HepG2 (cell line): Measurements from ENCODE around the gene TET3. TPM values are rescaled to one million over a fixed set of nuclear protein-coding genes. Genes with fewer than 3 reads are reported as not detected.

ENCODE experiments used
- ADNP ChIP-seq: sonication (generic); formaldehyde crosslinking; IDR thresholded peaks from 2 replicates; pipeline ENCODE4 v1.4.0; 2020; ENCODE audit warnings: missing genetic modification reagents
- CEBPG ChIP-seq: IDR thresholded peaks from 2 replicates; pipeline ENCODE4 v1.6.1; 2016
- EEA1 ChIP-seq: sonication (generic); formaldehyde crosslinking; IDR thresholded peaks from 2 replicates; pipeline ENCODE4 v1.5.1; 2020; ENCODE audit warnings: mild to moderate bottlenecking, missing genetic modification reagents, borderline replicate concordance
- IKZF5 ChIP-seq: IDR thresholded peaks from 2 replicates; pipeline ENCODE4 v1.6.1; 2018; ENCODE audit warnings: missing genetic modification reagents, mild to moderate bottlenecking, missing compliant biosample characterization
- KDM3A ChIP-seq: IDR thresholded peaks from 2 replicates; pipeline ENCODE4 v1.6.1; 2018; ENCODE audit warnings: low read depth, missing compliant biosample characterization
- POLR2G ChIP-seq: fragments of 200-400 bp; formaldehyde crosslinking; IDR thresholded peaks from 2 replicates; pipeline ENCODE4 v1.6.1; 2018; ENCODE audit warnings: mild to moderate bottlenecking, low read depth, low read length, moderate library complexity
- SAP130 ChIP-seq: IDR thresholded peaks from 2 replicates; pipeline ENCODE4 v1.6.1; 2016; ENCODE audit warnings: low read depth
- SNRNP70 ChIP-seq: fragments of 200-400 bp; formaldehyde crosslinking; IDR thresholded peaks from 2 replicates; pipeline ENCODE4 v1.6.1; 2017; ENCODE audit warnings: mild to moderate bottlenecking, low read depth, low read length, moderate library complexity
- TEAD3 ChIP-seq: optimal IDR thresholded peaks from 2 replicates; pipeline ENCODE3; 2016; ENCODE audit warnings: borderline replicate concordance
- UBTF ChIP-seq: sonication (generic); formaldehyde crosslinking; IDR thresholded peaks from 2 replicates; pipeline ENCODE4 v1.4.0; 2020; ENCODE audit warnings: mild to moderate bottlenecking, missing genetic modification reagents
- XRCC5 ChIP-seq: fragments of 200-400 bp; formaldehyde crosslinking; optimal IDR thresholded peaks from 2 replicates; pipeline ENCODE3; 2017; ENCODE audit warnings: mild to moderate bottlenecking, low read length
- ZBTB44 ChIP-seq: sonication (generic); formaldehyde crosslinking; IDR thresholded peaks from 2 replicates; pipeline ENCODE4 v1.4.0; 2020; ENCODE audit warnings: missing genetic modification reagents
- ZNF17 ChIP-seq: sonication (generic); formaldehyde crosslinking; IDR thresholded peaks from 2 replicates; pipeline ENCODE4 v1.5.0; 2020; ENCODE audit warnings: mild to moderate bottlenecking, missing genetic modification reagents
- ZNF253 ChIP-seq: sonication (generic); formaldehyde crosslinking; IDR thresholded peaks from 2 replicates; pipeline ENCODE4 v1.8.0; 2022; ENCODE audit warnings: mild to moderate bottlenecking, missing genetic modification reagents, borderline replicate concordance
- ZNF546 ChIP-seq: sonication (generic); formaldehyde crosslinking; conservative IDR thresholded peaks from 2 replicates; pipeline ENCODE4 v1.8.1; 2023; ENCODE audit warnings: mild to moderate bottlenecking, missing genetic modification reagents
- ZNF713 ChIP-seq: sonication (generic); formaldehyde crosslinking; IDR thresholded peaks from 2 replicates; pipeline ENCODE4 v1.4.0; 2020; ENCODE audit warnings: mild to moderate bottlenecking, missing genetic modification reagents
- ZNF782 ChIP-seq: sonication (generic); formaldehyde crosslinking; IDR thresholded peaks from 2 replicates; pipeline ENCODE4 v1.4.0; 2020; ENCODE audit warnings: missing genetic modification reagents, mild to moderate bottlenecking, borderline replicate concordance
- ZNF891 ChIP-seq: sonication (generic); formaldehyde crosslinking; IDR thresholded peaks from 2 replicates; pipeline ENCODE4 v1.5.0; 2020; ENCODE audit warnings: mild to moderate bottlenecking, missing genetic modification reagents
- polyA plus RNA-seq, 8 experiments: library from polyadenylated mRNA; depleted of rRNA in 3 of 8; stranded (reverse) in 7 of 8; unstranded in 1 of 8; fragments of >200 nt; fragmentation: Illumina TruSeq in 4 of 8; extraction: Trizol in 4 of 8; gene quantifications; 2 replicates each; pipeline versions ENCODE4 v1.2.1 to v1.2.3, GENCODE V29; 2011 to 2016; ENCODE audit warnings: low read depth in 4 of 8, missing spikeins in 1 of 8, mixed read lengths in 1 of 8; ENCODE audit not compliant: insufficient read depth in 1 of 8
- total RNA-seq, 5 experiments: library from RNA; depleted of rRNA; stranded (reverse); fragments of >200 nt; fragmentation: Illumina TruSeq; extraction: Trizol; gene quantifications; 2 replicates each; pipeline ENCODE4 v1.2.3, GENCODE V29; 2016; ENCODE audit warnings: low read depth in 1 of 5

The TET3 gene
- total and polyA plus RNA-seq, 2 of the 13 experiments (the other 11 are each of a cell fraction or from before 2014, with no cell fraction given) = 4.3 to 6.8 TPM

- TF ChIP-seq EEA1 (CRISPR knock-in tag) (peak; percentile 54; the same call in 1 of the 2 replicates), POLR2G (peak; percentile 51), SNRNP70 (no peak), ZNF782 (CRISPR knock-in tag) (no peak), CEBPG (0 out of 2 replicates have a peak, but pooled peaks have one; percentile 3), ZNF546 (0 out of 2 replicates have a peak, but pooled peaks have one; percentile 55), KDM3A (CRISPR knock-in tag) (no peak), ZNF891 (CRISPR knock-in tag) (peak; percentile 68), ZNF253 (CRISPR knock-in tag) (no peak; the same call in 1 of the 2 replicates), UBTF (CRISPR knock-in tag) (no peak), TEAD3 (CRISPR knock-in tag) (peak; percentile 61), ZBTB44 (CRISPR knock-in tag) (0 out of 2 replicates have a peak, but pooled peaks have one; percentile 61), ADNP (CRISPR knock-in tag) (no peak), ZNF713 (no peak), XRCC5 (peak; percentile 9), ZNF17 (CRISPR knock-in tag) (no peak), IKZF5 (0 out of 2 replicates have a peak, but pooled peaks have one; percentile 43), SAP130 (CRISPR knock-in tag) (0 out of 2 replicates have a peak, but pooled peaks have one; percentile 27)
- TF ChIP-seq, all 625 proteins: peak for 49
Observed at GRCh38 chr2:73985308-73986084, 786 bp downstream of the TET3 start (continued).
